Thyroid gland (tissue), 4 donors: Measurements from ENCODE around the gene KREMEN1.

Experiments used
- CTCF ChIP-seq, 6 experiments: fragments of 200-600 bp in 3 of 6; fragments of 450-650 bp in 3 of 6; sonication (generic) in 3 of 6; IDR thresholded peaks; one replicate each; pipeline ENCODE4 v1.5.1; 2016 to 2019; ENCODE audit warnings: antibody characterized with exemption in 6 of 6, mild to moderate bottlenecking in 2 of 6, inconsistent platforms in 1 of 6, moderate library complexity in 1 of 6
- POLR2A ChIP-seq, 2 donors: fragments of 450-650 bp; IDR thresholded peaks; one replicate each; pipeline ENCODE4 v1.6.1; 2017; ENCODE audit warnings: antibody characterized with exemption in 2 of 2, mild to moderate bottlenecking in 2 of 2, moderate library complexity in 1 of 2

GRCh38 chr22:29193021-29193420 lies 120.2 kb downstream of the KREMEN1 start:
- TF ChIP-seq CTCF (IDR thresholded peaks at IDR 0.05) = no peak
- no peak for TF ChIP-seq POLR2A (IDR thresholded peaks at IDR 0.05)
